HG03064 (cell line): ENCODE measurements around the gene SAP30BP.

Experiments
- ATAC-seq: cut with Tn5 transposase; IDR thresholded peaks from one replicate; pipeline ENCODE4 v1.9.1; 2021; ENCODE audit warnings: low read depth; ENCODE audit not compliant: unreplicated experiment

The SAP30BP gene

GRCh38 chr17:75681289-75681688 lies 14.2 kb downstream of the SAP30BP start:
- ATAC-seq = no peak

GRCh38 chr17:75683583-75683982 lies 16.4 kb downstream of the SAP30BP start:
- ATAC-seq = no peak

- no peak for ATAC-seq
Measured at GRCh38 chr17:75684249-75684648, 17.1 kb downstream of the SAP30BP start.

GRCh38 chr17:75684924-75685323 lies 17.8 kb downstream of the SAP30BP start:
- ATAC-seq = no peak

GRCh38 chr17:75685499-75685898 lies 18.4 kb downstream of the SAP30BP start:
- no peak for ATAC-seq

- no peak for ATAC-seq
Measured at GRCh38 chr17:75688209-75688825, 21.2 kb downstream of the SAP30BP start.

GRCh38 chr17:75689441-75689873 lies 22.3 kb downstream of the SAP30BP start:
- no peak for ATAC-seq

GRCh38 chr17:75691371-75691791 lies 24.2 kb downstream of the SAP30BP start:
- no peak for ATAC-seq

GRCh38 chr17:75691801-75692626 lies 24.9 kb downstream of the SAP30BP start:
- ATAC-seq = no peak

GRCh38 chr17:75692976-75693375 lies 25.8 kb downstream of the SAP30BP start:
- ATAC-seq = no peak

- no peak for ATAC-seq
Measured at GRCh38 chr17:75693500-75694481, 26.7 kb downstream of the SAP30BP start.

GRCh38 chr17:75694536-75694935 lies 27.4 kb downstream of the SAP30BP start:
- no peak for ATAC-seq

GRCh38 chr17:75695141-75695829 lies 28.1 kb downstream of the SAP30BP start:
- no peak for ATAC-seq

- ATAC-seq = no peak
Measured at GRCh38 chr17:75695830-75696271, 28.7 kb downstream of the SAP30BP start.

- no peak for ATAC-seq
Measured at GRCh38 chr17:75697651-75698291, 30.6 kb downstream of the SAP30BP start.

GRCh38 chr17:75698659-75699058 lies 31.5 kb downstream of the SAP30BP start:
- ATAC-seq = no peak

GRCh38 chr17:75701288-75701687 lies 34.1 kb downstream of the SAP30BP start:
- no peak for ATAC-seq

- ATAC-seq = no peak
Measured at GRCh38 chr17:75703191-75703590, 36.1 kb downstream of the SAP30BP start.

- no peak for ATAC-seq
Measured at GRCh38 chr17:75703591-75703990, 36.5 kb downstream of the SAP30BP start.
